H9 (cell line): Measurements from ENCODE around the gene PPP2R3A. TPM values are rescaled to one million over a fixed set of nuclear protein-coding genes. Genes with fewer than 3 reads are reported as not detected.

ENCODE experiments used
- DNase-seq: peaks from one replicate; pipeline ENCODE4 v3.0.0-alpha.2; 2017
- H2AFZ ChIP-seq: one replicate; pipeline ENCODE4 v1.6.1; 2013; ENCODE audit warnings: mild to moderate bottlenecking, low read length, control low read depth, moderate library complexity
- H2AK5ac ChIP-seq: 2 replicates; pipeline ENCODE4 v1.6.1; 2013; ENCODE audit warnings: low read length, control low read depth, mixed read lengths; ENCODE audit not compliant: insufficient read length
- H2BK120ac ChIP-seq: one replicate; pipeline ENCODE4 v1.6.1; 2013; ENCODE audit warnings: low read depth, mild to moderate bottlenecking, low read length, control low read depth, inconsistent platforms; ENCODE audit not compliant: poor library complexity, severe bottlenecking
- H2BK12ac ChIP-seq: 2 replicates; pipeline ENCODE4 v1.6.1; 2013; ENCODE audit warnings: low read length, control low read depth, mixed read lengths, low read depth; ENCODE audit not compliant: insufficient read length
- H2BK15ac ChIP-seq: 2 replicates; pipeline ENCODE4 v1.6.1; 2013; ENCODE audit warnings: low read depth, low read length, control low read depth
- H2BK20ac ChIP-seq: one replicate; pipeline ENCODE4 v1.6.1; 2013; ENCODE audit warnings: low read depth, mild to moderate bottlenecking, low read length, control low read depth, inconsistent platforms; ENCODE audit not compliant: poor library complexity, severe bottlenecking
- H2BK5ac ChIP-seq: 2 replicates; pipeline ENCODE4 v1.6.1; 2013; ENCODE audit warnings: low read length, control low read depth, mixed read lengths; ENCODE audit not compliant: insufficient read length
- H3K14ac ChIP-seq: 2 replicates; pipeline ENCODE4 v1.6.1; 2013; ENCODE audit warnings: low read length, control low read depth; ENCODE audit not compliant: insufficient read depth
- H3K18ac ChIP-seq: 2 replicates; pipeline ENCODE4 v1.6.1; 2013; ENCODE audit warnings: low read depth, mild to moderate bottlenecking, mixed read lengths, low read length, control low read depth; ENCODE audit not compliant: insufficient read length
- H3K23ac ChIP-seq: 2 replicates; pipeline ENCODE4 v1.6.1; 2013; ENCODE audit warnings: low read length, control low read depth, mixed read lengths, low read depth; ENCODE audit not compliant: insufficient read length
- H3K23me2 ChIP-seq: 2 replicates; pipeline ENCODE4 v1.6.1; 2013; ENCODE audit warnings: low read depth, mild to moderate bottlenecking, mixed read lengths, low read length, control low read depth; ENCODE audit not compliant: insufficient read length, poor library complexity, severe bottlenecking
- H3K27ac ChIP-seq: 2 replicates; pipeline ENCODE4 v1.5.1; 2013; ENCODE audit warnings: low read length, control low read depth, mixed read lengths, low read depth; ENCODE audit not compliant: insufficient read length
- H3K27me3 ChIP-seq: 2 replicates; pipeline ENCODE4 v1.6.1; 2013; ENCODE audit warnings: low read length, control low read depth, inconsistent platforms; ENCODE audit not compliant: insufficient read depth
- H3K4ac ChIP-seq: 2 replicates; pipeline ENCODE4 v1.6.1; 2013; ENCODE audit warnings: low read depth, mild to moderate bottlenecking, control low read depth, inconsistent platforms, low read length, moderate library complexity
- H3K4me1 ChIP-seq: 2 replicates; pipeline ENCODE4 v1.6.1; 2013; ENCODE audit warnings: low read length, control low read depth, inconsistent platforms; ENCODE audit not compliant: insufficient read depth
- H3K4me2 ChIP-seq: 2 replicates; pipeline ENCODE4 v1.6.1; 2013; ENCODE audit warnings: low read length, control low read depth, mixed read lengths; ENCODE audit not compliant: insufficient read length, insufficient read depth
- H3K56ac ChIP-seq: 2 replicates; pipeline ENCODE4 v1.6.1; 2013; ENCODE audit warnings: low read depth, mild to moderate bottlenecking, mixed read lengths, low read length, control low read depth; ENCODE audit not compliant: insufficient read length
- H3K79me1 ChIP-seq: 2 replicates; pipeline ENCODE4 v1.6.1; 2013; ENCODE audit warnings: low read depth, mild to moderate bottlenecking, moderate library complexity, low read length, control low read depth, inconsistent platforms; ENCODE audit not compliant: insufficient read depth, poor library complexity, severe bottlenecking
- H3K79me2 ChIP-seq: 2 replicates; pipeline ENCODE4 v1.6.1; 2013; ENCODE audit warnings: low read length, control low read depth, inconsistent platforms; ENCODE audit not compliant: insufficient read depth
- H3K9ac ChIP-seq: 2 replicates; pipeline ENCODE4 v1.6.1; 2013; ENCODE audit warnings: low read length, control low read depth, mixed read lengths; ENCODE audit not compliant: insufficient read length; ENCODE audit errors: extremely low read depth
- H3K9me3 ChIP-seq: one replicate; pipeline ENCODE4 v1.6.1; 2013; ENCODE audit warnings: low read depth, low read length, inconsistent platforms; ENCODE audit not compliant: control insufficient read depth
- H3T11ph ChIP-seq: one replicate; pipeline ENCODE4 v1.6.1; 2013; ENCODE audit warnings: mild to moderate bottlenecking, low read length, control low read depth, inconsistent platforms
- H4K20me1 ChIP-seq: one replicate; pipeline ENCODE4 v1.6.1; 2013; ENCODE audit not compliant: control insufficient read depth, insufficient read length, insufficient read depth
- H4K5ac ChIP-seq: 2 replicates; pipeline ENCODE4 v1.6.1; 2013; ENCODE audit warnings: low read depth, mild to moderate bottlenecking, mixed read lengths, low read length, control low read depth; ENCODE audit not compliant: insufficient read length
- H4K8ac ChIP-seq: replicated peaks from 2 replicates; pipeline ENCODE4 v1.6.1; 2013; ENCODE audit warnings: low read length, control low read depth, mixed read lengths, low read depth; ENCODE audit not compliant: insufficient read length
- H4K91ac ChIP-seq: 2 replicates; pipeline ENCODE4 v1.6.1; 2013; ENCODE audit warnings: low read depth, mild to moderate bottlenecking, moderate library complexity, mixed read lengths, low read length, control low read depth; ENCODE audit not compliant: insufficient read length
- H3K27ac Mint-ChIP-seq, 3 experiments: 2 replicates in 2 of 3; 3 replicates in 1 of 3; pipeline ENCODE4 v1.8.0; 2020 to 2021; ENCODE audit warnings: mixed read lengths in 3 of 3, mild to moderate bottlenecking in 1 of 3, moderate library complexity in 1 of 3
- H3K27me3 Mint-ChIP-seq: 2 replicates; pipeline ENCODE4 v1.8.0; 2021; ENCODE audit warnings: low read depth, mild to moderate bottlenecking, moderate library complexity, mixed read lengths
- H3K36me3 Mint-ChIP-seq, 3 experiments: 2 replicates in 2 of 3; 3 replicates in 1 of 3; pipeline ENCODE4 v1.8.0; 2020 to 2021; ENCODE audit warnings: low read depth in 3 of 3, mixed read lengths in 3 of 3; ENCODE audit not compliant: insufficient read depth in 1 of 3
- H3K4me1 Mint-ChIP-seq, 2 experiments: 2 replicates each; pipeline ENCODE4 v1.8.0; 2020; ENCODE audit warnings: mixed read lengths in 2 of 2
- H3K4me3 Mint-ChIP-seq, 2 experiments: 2 replicates in 1 of 2; 3 replicates in 1 of 2; pipeline ENCODE4 v1.8.0; 2020 to 2021; ENCODE audit warnings: mild to moderate bottlenecking in 2 of 2, mixed read lengths in 2 of 2, moderate library complexity in 1 of 2
- H3K9me3 Mint-ChIP-seq, 2 experiments: 2 replicates in 1 of 2; 3 replicates in 1 of 2; pipeline ENCODE4 v1.8.0; 2020; ENCODE audit warnings: mild to moderate bottlenecking in 2 of 2, mixed read lengths in 2 of 2, moderate library complexity in 1 of 2
- WGBS: extraction: QIAGEN DNeasy Blood & Tissue Kit; methylation state at CpG from one replicate; pipeline ENCODE4 v1.1.7; 2013; ENCODE audit warnings: missing lambda C conversion rate, low lambda C conversion rate, mixed read lengths; ENCODE audit not compliant: insufficient read length; ENCODE audit errors: extremely low coverage; 5-methylcytosine and 5-hydroxymethylcytosine counted together
- total RNA-seq: library from RNA; stranded (reverse); gene quantifications from 2 replicates; pipeline ENCODE4 v1.2.1, GENCODE V29; 2021
- TF ChIP-seq, protein P1 (sequence below): fragments of 200-600 bp; sonication (generic); conservative IDR thresholded peaks from 3 replicates; pipeline ENCODE4 v1.8.0; 2021; ENCODE audit warnings: antibody characterized with exemption, mild to moderate bottlenecking

PPP2R3A gene
- total RNA-seq, 1 experiment from 2014 or later = 12.4 TPM

DNA sequence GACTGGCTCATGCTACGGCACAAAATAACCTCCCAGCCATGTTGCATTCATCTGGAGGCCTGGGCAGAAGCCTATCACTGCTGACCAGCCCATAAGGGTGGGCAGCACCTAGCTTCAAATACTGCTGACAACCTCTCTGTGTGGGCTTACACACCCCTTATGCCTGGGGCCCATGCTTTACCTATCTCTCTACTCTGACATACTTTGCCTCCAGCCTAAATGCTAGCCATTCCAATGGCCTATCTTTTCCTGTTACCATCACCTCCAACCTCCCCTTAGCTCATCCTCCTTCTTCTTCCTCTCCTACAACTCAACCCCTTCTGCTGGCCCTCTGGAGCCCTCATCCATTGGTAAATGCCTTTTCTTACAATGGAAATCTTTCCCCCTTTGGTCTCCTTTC is 41.0 kb upstream of the PPP2R3A start:
- Mint-ChIP-seq H3K36me3 (no peaks in the 10 kb centered on the region), H3K27me3 (peaks cover 2% of the 10 kb centered on the region; the same call in 1 of the 2 replicates), H3K4me1 (peaks cover 9 to 11% of the 10 kb centered on the region in 2 experiments), H3K27ac (no peak overlapping the region; a peak in 1 of 7 replicates), H3K4me3 (no peak overlapping the region), H3K9me3 (no peaks in the 10 kb centered on the region)
- H3K4me1 ChIP-seq = no peaks in the 10 kb centered on the region
- no peak overlapping the region for H3K18ac ChIP-seq
- H3K79me2 ChIP-seq = no peaks in the 10 kb centered on the region
- H4K8ac ChIP-seq = no peak overlapping the region
- no peak overlapping the region for H2BK12ac ChIP-seq
- H2AK5ac ChIP-seq = no peak overlapping the region
- WGBS = no CpG with 5 or more reads among the region's 1 CpG
- H3K4me2 ChIP-seq = no peak overlapping the region
- no peak overlapping the region for H3K27ac ChIP-seq
- H3K9me3 ChIP-seq = no peaks in the 10 kb centered on the region
- H4K20me1 ChIP-seq = no peaks in the 10 kb centered on the region
- no peak overlapping the region for H3K4ac ChIP-seq
- H3T11ph ChIP-seq = no peak overlapping the region
- TF ChIP-seq, protein P1, sequence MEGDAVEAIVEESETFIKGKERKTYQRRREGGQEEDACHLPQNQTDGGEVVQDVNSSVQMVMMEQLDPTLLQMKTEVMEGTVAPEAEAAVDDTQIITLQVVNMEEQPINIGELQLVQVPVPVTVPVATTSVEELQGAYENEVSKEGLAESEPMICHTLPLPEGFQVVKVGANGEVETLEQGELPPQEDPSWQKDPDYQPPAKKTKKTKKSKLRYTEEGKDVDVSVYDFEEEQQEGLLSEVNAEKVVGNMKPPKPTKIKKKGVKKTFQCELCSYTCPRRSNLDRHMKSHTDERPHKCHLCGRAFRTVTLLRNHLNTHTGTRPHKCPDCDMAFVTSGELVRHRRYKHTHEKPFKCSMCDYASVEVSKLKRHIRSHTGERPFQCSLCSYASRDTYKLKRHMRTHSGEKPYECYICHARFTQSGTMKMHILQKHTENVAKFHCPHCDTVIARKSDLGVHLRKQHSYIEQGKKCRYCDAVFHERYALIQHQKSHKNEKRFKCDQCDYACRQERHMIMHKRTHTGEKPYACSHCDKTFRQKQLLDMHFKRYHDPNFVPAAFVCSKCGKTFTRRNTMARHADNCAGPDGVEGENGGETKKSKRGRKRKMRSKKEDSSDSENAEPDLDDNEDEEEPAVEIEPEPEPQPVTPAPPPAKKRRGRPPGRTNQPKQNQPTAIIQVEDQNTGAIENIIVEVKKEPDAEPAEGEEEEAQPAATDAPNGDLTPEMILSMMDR = no peak
- H3K9ac ChIP-seq = no peak overlapping the region
- H3K56ac ChIP-seq = no peak overlapping the region
- H3K79me1 ChIP-seq = no peaks in the 10 kb centered on the region
- H2BK5ac ChIP-seq = no peak overlapping the region
- no peak for DNase-seq
- no peak overlapping the region for H4K91ac ChIP-seq
- no peak overlapping the region for H2BK120ac ChIP-seq
- H2BK15ac ChIP-seq = no peak overlapping the region
- H2AFZ ChIP-seq = no peak overlapping the region
- H3K27me3 ChIP-seq = no peaks in the 10 kb centered on the region
- H3K14ac ChIP-seq = no peak overlapping the region
- H3K23me2 ChIP-seq = no peaks in the 10 kb centered on the region
- no peak overlapping the region for H2BK20ac ChIP-seq
- H4K5ac ChIP-seq = no peak overlapping the region
- H3K23ac ChIP-seq = no peak overlapping the region
